HG03103 (cell line): Measurements from ENCODE around the gene MBLAC1.

Experiments
- ATAC-seq: cut with Tn5 transposase; IDR thresholded peaks from one replicate; pipeline ENCODE4 v1.9.1; 2021; ENCODE audit warnings: low read depth; ENCODE audit not compliant: unreplicated experiment

MBLAC1 gene

GRCh38 chr7:100166970-100167911 is 40.5 kb downstream of the MBLAC1 start:
- ATAC-seq = no peak

- ATAC-seq = no peak
Measured at GRCh38 chr7:100167912-100168323, 41.2 kb downstream of the MBLAC1 start.

- ATAC-seq = no peak
Measured at GRCh38 chr7:100169147-100169850, 42.5 kb downstream of the MBLAC1 start.

GRCh38 chr7:100170101-100170897 is 43.5 kb downstream of the MBLAC1 start:
- no peak for ATAC-seq

GRCh38 chr7:100171087-100171681 is 44.4 kb downstream of the MBLAC1 start:
- no peak for ATAC-seq

- ATAC-seq = no peak
Measured at GRCh38 chr7:100171840-100172239, 45.1 kb downstream of the MBLAC1 start.

- no peak for ATAC-seq
Measured at GRCh38 chr7:100173806-100174495, 47.2 kb downstream of the MBLAC1 start.

- no peak for ATAC-seq
Measured at GRCh38 chr7:100174582-100174981, 47.8 kb downstream of the MBLAC1 start.

GRCh38 chr7:100175296-100175935 is 48.6 kb downstream of the MBLAC1 start:
- ATAC-seq = no peak

- no peak for ATAC-seq
Measured at GRCh38 chr7:100176096-100177044, 49.6 kb downstream of the MBLAC1 start.

GRCh38 chr7:100177045-100178001 is 50.6 kb downstream of the MBLAC1 start, which contains the start of the genes GPC2 and STAG3:
Gene GPC2, minus strand, starts transcription at chr7:100177381. Its CDS starts 182 bp downstream, at chr7:100177199.
Gene STAG3, plus strand, starts transcription at chr7:100177918. Its CDS starts 2,639 bp downstream, at chr7:100180557.
- ATAC-seq = peak; percentile 85
